HepG2 (cell line): ENCODE results near the gene PEX10.

ENCODE experiments used
- NFYB ChIP-seq: sonication (generic); formaldehyde crosslinking; IDR thresholded peaks from 2 replicates; pipeline ENCODE4 v1.4.0; 2020; ENCODE audit warnings: missing genetic modification reagents
- PHF5A ChIP-seq: IDR thresholded peaks from one replicate; pipeline ENCODE4 v1.6.1; 2018; ENCODE audit warnings: low read depth, missing genetic modification reagents; ENCODE audit not compliant: unreplicated experiment
- POLR2A ChIP-seq, 2 experiments: IDR thresholded peaks; 2 replicates each; pipeline ENCODE4 v1.6.1; 2011; ENCODE audit warnings: low read depth in 2 of 2, low read length in 2 of 2, mild to moderate bottlenecking in 1 of 2, moderate library complexity in 1 of 2; ENCODE audit not compliant: insufficient read depth in 1 of 2
- ZBTB1 ChIP-seq: sonication (generic); formaldehyde crosslinking; IDR thresholded peaks from 2 replicates; pipeline ENCODE4 v1.4.0; 2020; ENCODE audit warnings: missing genetic modification reagents, borderline replicate concordance
- ZFP37 ChIP-seq: sonication (generic); formaldehyde crosslinking; IDR thresholded peaks from 2 replicates; pipeline ENCODE4 v1.4.0; 2020; ENCODE audit warnings: missing genetic modification reagents, borderline replicate concordance
- ZNF567 ChIP-seq: sonication (generic); formaldehyde crosslinking; IDR thresholded peaks from 2 replicates; pipeline ENCODE4 v1.8.1; 2023; ENCODE audit warnings: mild to moderate bottlenecking, missing genetic modification reagents, borderline replicate concordance

DNA sequence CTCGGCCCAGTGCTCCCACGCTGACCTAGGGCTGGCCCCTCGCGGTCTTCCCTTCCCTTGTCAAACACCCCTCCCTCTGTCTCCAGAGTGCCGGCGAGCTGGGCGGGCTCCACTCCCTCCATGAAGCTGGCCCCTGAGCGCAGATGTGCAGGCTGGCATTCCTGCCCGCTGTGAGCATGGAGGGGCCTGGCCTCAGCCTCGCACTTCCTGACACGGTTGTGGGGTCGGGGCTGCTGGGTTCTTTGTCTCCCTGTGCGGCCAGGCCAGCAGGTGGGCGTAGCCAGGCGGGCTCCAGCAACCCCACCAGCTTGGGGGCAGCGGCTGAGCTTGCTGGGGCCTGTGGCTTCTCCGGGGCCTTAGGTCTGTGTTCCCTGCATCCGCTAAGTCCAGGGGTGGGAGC is 14.2 kb upstream of the PEX10 start:
- no peak for TF ChIP-seq ZNF567
- TF ChIP-seq POLR2A (IDR thresholded peaks at IDR 0.05; ENCODE audit: insufficient read depth in 1 of 2, low read depth in 2 of 2, low read length in 2 of 2), result no peak
- TF ChIP-seq NFYB, result no peak
- TF ChIP-seq ZFP37 (CRISPR knock-in tag), result no peak
- TF ChIP-seq PHF5A (CRISPR knock-in tag), result no peak
- no peak for TF ChIP-seq ZBTB1
